GM19351 (cell line): ENCODE measurements around the gene GPR82.
"Not testable (repeated sequence)": the region's sequence is repeated elsewhere in the genome, so short reads cannot be mapped to it uniquely, and the experiment has no call there.

Experiments
- ATAC-seq: cut with Tn5 transposase; IDR thresholded peaks from one replicate; pipeline ENCODE4 v1.9.1; 2021; ENCODE audit warnings: mild to moderate bottlenecking, moderate library complexity; ENCODE audit not compliant: unreplicated experiment

GPR82 gene

GRCh38 chrX:41718481-41719235 lies 5.3 kb upstream of the GPR82 start:
- no peak for ATAC-seq

- ATAC-seq = not testable (repeated sequence)
Measured at GRCh38 chrX:41719610-41720009, 4.4 kb upstream of the GPR82 start.

- ATAC-seq = peak; percentile 82
Measured at GRCh38 chrX:41720125-41720779, 3.7 kb upstream of the GPR82 start.

GRCh38 chrX:41721590-41721989 lies 2.4 kb upstream of the GPR82 start:
- ATAC-seq = no peak

- no peak for ATAC-seq
Measured at GRCh38 chrX:41722214-41722613, 1.8 kb upstream of the GPR82 start.

GRCh38 chrX:41722816-41723618 lies 964 bp upstream of the GPR82 start:
- no peak for ATAC-seq

- no peak for ATAC-seq
Measured at GRCh38 chrX:41728125-41728524, 4.1 kb downstream of the GPR82 start.

- ATAC-seq = no peak
Measured at GRCh38 chrX:41730081-41730480, 6.1 kb downstream of the GPR82 start.

- ATAC-seq = no peak
Measured at GRCh38 chrX:41732260-41732659, 8.3 kb downstream of the GPR82 start.

GRCh38 chrX:41733939-41734338 lies 10.0 kb downstream of the GPR82 start:
- peak; percentile 96 for ATAC-seq

GRCh38 chrX:41734530-41734929 lies 10.5 kb downstream of the GPR82 start:
- ATAC-seq = no peak

- no peak for ATAC-seq
Measured at GRCh38 chrX:41737065-41737464, 13.1 kb downstream of the GPR82 start.

GRCh38 chrX:41739871-41740270 lies 15.9 kb downstream of the GPR82 start:
- ATAC-seq = no peak

- ATAC-seq = no peak
Measured at GRCh38 chrX:41750716-41751115, 26.7 kb downstream of the GPR82 start.

GRCh38 chrX:41758401-41758800 lies 34.4 kb downstream of the GPR82 start:
- ATAC-seq = no peak

GRCh38 chrX:41759817-41760216 lies 35.8 kb downstream of the GPR82 start:
- no peak for ATAC-seq

GRCh38 chrX:41761169-41761568 lies 37.2 kb downstream of the GPR82 start:
- ATAC-seq = no peak

GRCh38 chrX:41761702-41762101 lies 37.7 kb downstream of the GPR82 start:
- ATAC-seq = no peak

GRCh38 chrX:41779030-41779564 lies 55.1 kb downstream of the GPR82 start:
- no peak for ATAC-seq
